SU-DHL-6 (cell line): ENCODE measurements around the gene INPP4B.

Experiments used
- H2AFZ ChIP-seq: fragments of 200-600 bp; sonication (generic); 2 replicates; pipeline ENCODE4 v1.6.1; 2014; ENCODE audit warnings: low read depth, mild to moderate bottlenecking, moderate library complexity, mixed read lengths, antibody characterized with exemption, low read length; ENCODE audit not compliant: severe bottlenecking
- H3F3A ChIP-seq: fragments of 200-600 bp; shearing (Covaris generic); 2 replicates; pipeline ENCODE4 v1.6.0; 2016; ENCODE audit warnings: antibody characterized with exemption, mild to moderate bottlenecking; ENCODE audit not compliant: insufficient read depth
- H3K27ac ChIP-seq: fragments of 200-600 bp; sonication (generic); 2 replicates; pipeline ENCODE4 v1.5.1; 2016; ENCODE audit warnings: low read depth, mild to moderate bottlenecking, low read length, moderate library complexity, mixed read lengths
- H3K27me3 ChIP-seq: fragments of 200-600 bp; sonication (generic), shearing (Covaris generic); 2 replicates; pipeline ENCODE4 v1.6.0; 2014; ENCODE audit warnings: mild to moderate bottlenecking, low read length
- H3K36me3 ChIP-seq: fragments of 200-600 bp; sonication (generic); 2 replicates; pipeline ENCODE4 v1.6.1; 2014; ENCODE audit warnings: mild to moderate bottlenecking, low read length, mixed read lengths
- H3K4me2 ChIP-seq: fragments of 300-600, 200-600 bp; shearing (Covaris generic), sonication (generic); 2 replicates; pipeline ENCODE4 v1.6.0; 2014; ENCODE audit warnings: low read length, low read depth, mild to moderate bottlenecking; ENCODE audit not compliant: poor library complexity, severe bottlenecking
- H3K4me3 ChIP-seq: fragments of 200-600 bp; sonication (generic); 2 replicates; pipeline ENCODE4 v1.5.1; 2014; ENCODE audit warnings: antibody characterized with exemption, low read length, mild to moderate bottlenecking, mixed read lengths; ENCODE audit not compliant: insufficient read depth, poor library complexity, severe bottlenecking
- H3K79me2 ChIP-seq: fragments of 200-600 bp; sonication (generic); 2 replicates; pipeline ENCODE4 v1.6.1; 2014; ENCODE audit warnings: mild to moderate bottlenecking, low read length, moderate library complexity; ENCODE audit not compliant: insufficient read depth
- H3K9ac ChIP-seq: fragments of 200-600 bp; sonication (generic); 2 replicates; pipeline ENCODE4 v1.7.0; 2014; ENCODE audit warnings: mild to moderate bottlenecking, low read length
- H3K9me2 ChIP-seq: fragments of 200-600 bp; sonication (generic); replicated peaks from 2 replicates; pipeline ENCODE4 v1.6.1; 2014; ENCODE audit warnings: low read length; ENCODE audit not compliant: insufficient read depth
- H3K9me3 ChIP-seq: fragments of 200-600 bp; sonication (generic); 2 replicates; pipeline ENCODE4 v1.6.1; 2014; ENCODE audit warnings: low read length, mixed read lengths; ENCODE audit not compliant: insufficient read depth
- H4K20me1 ChIP-seq: fragments of 200-600 bp; sonication (generic); 2 replicates; pipeline ENCODE4 v1.6.1; 2014; ENCODE audit warnings: low read depth, mild to moderate bottlenecking, antibody characterized with exemption, low read length, moderate library complexity, mixed read lengths
- CTCF ChIP-seq: fragments of 200-600 bp; sonication (generic); IDR thresholded peaks from one replicate; pipeline ENCODE4 v1.5.1; 2017; ENCODE audit warnings: antibody characterized with exemption, mild to moderate bottlenecking, low read length, moderate library complexity; ENCODE audit not compliant: insufficient read depth, poor library complexity, severe bottlenecking
- EZH2phosphoT487 ChIP-seq: fragments of 200-600 bp; sonication (generic), shearing (Covaris generic); conservative IDR thresholded peaks from 2 replicates; pipeline ENCODE4 v1.6.1; 2018; ENCODE audit warnings: mild to moderate bottlenecking, antibody characterized with exemption, low read length, moderate library complexity, mixed read lengths

INPP4B gene

GRCh38 chr4:142554412-142554811 is 291.7 kb downstream of the INPP4B start:
- no peak overlapping the region for H3K4me2 ChIP-seq
- no peaks in the 10 kb centered on the region for H3K79me2 ChIP-seq
- H3K27me3 ChIP-seq = no peaks in the 10 kb centered on the region
- no peaks in the 10 kb centered on the region for H3K9me3 ChIP-seq
- no peaks in the 10 kb centered on the region for H3K36me3 ChIP-seq
- H3K9ac ChIP-seq = no peak overlapping the region
- no peaks in the 10 kb centered on the region for H3K9me2 ChIP-seq
- TF ChIP-seq EZH2phosphoT487 (no peak), CTCF (no peak)
- no peak overlapping the region for H3K27ac ChIP-seq
- H4K20me1 ChIP-seq = no peaks in the 10 kb centered on the region
- H3K4me3 ChIP-seq = no peak overlapping the region
- H2AFZ ChIP-seq = no peak overlapping the region
- no peaks in the 10 kb centered on the region for H3F3A ChIP-seq

- Histone ChIP-seq H3K4me2 (no peak overlapping the region), H3F3A (no peaks in the 10 kb centered on the region), H4K20me1 (no peaks in the 10 kb centered on the region), H3K9ac (no peak overlapping the region), H3K27me3 (no peaks in the 10 kb centered on the region), H2AFZ (no peak overlapping the region), H3K4me3 (no peak overlapping the region), H3K36me3 (no peaks in the 10 kb centered on the region), H3K9me2 (no peaks in the 10 kb centered on the region), H3K9me3 (no peaks in the 10 kb centered on the region), H3K79me2 (no peaks in the 10 kb centered on the region), H3K27ac (no peak overlapping the region)
- TF ChIP-seq CTCF (no peak), EZH2phosphoT487 (no peak)
Measured at GRCh38 chr4:142551517-142552305, 294.4 kb downstream of the INPP4B start.

- Histone ChIP-seq H3K27ac (no peak overlapping the region), H3K27me3 (no peaks in the 10 kb centered on the region), H2AFZ (no peak overlapping the region), H3K9ac (no peak overlapping the region), H3F3A (no peaks in the 10 kb centered on the region), H3K4me2 (no peak overlapping the region), H3K4me3 (no peak overlapping the region), H3K9me3 (no peaks in the 10 kb centered on the region), H3K36me3 (no peaks in the 10 kb centered on the region), H3K79me2 (no peaks in the 10 kb centered on the region), H4K20me1 (no peaks in the 10 kb centered on the region), H3K9me2 (no peaks in the 10 kb centered on the region)
- TF ChIP-seq EZH2phosphoT487 (no peak), CTCF (no peak)
Measured at GRCh38 chr4:142550965-142551364, 295.1 kb downstream of the INPP4B start.
